HepG2 (cell line): ENCODE results near the gene ARVCF. TPM values are rescaled to one million over a fixed set of nuclear protein-coding genes. Genes with fewer than 3 reads are reported as not detected.
A peak's percentile ranks its signal among the peaks of the same experiment; 100 is the strongest.

Experiments used
- EP300 ChIP-seq, 3 experiments: sonication (generic) in 1 of 3; formaldehyde crosslinking in 1 of 3; IDR thresholded peaks; 2 replicates each; pipeline versions ENCODE4 v1.5.1 to v1.6.1; 2011 to 2020; ENCODE audit warnings: low read depth in 2 of 3, low read length in 2 of 3, borderline replicate concordance in 1 of 3, improper control_type of control experiment in 1 of 3, mild to moderate bottlenecking in 1 of 3, missing genetic modification reagents in 1 of 3, moderate library complexity in 1 of 3
- FOXK2 ChIP-seq: fragments of 450-650 bp; IDR thresholded peaks from 2 replicates; pipeline ENCODE4 v1.6.1; 2016
- GTF3A ChIP-seq: sonication (generic); formaldehyde crosslinking; conservative IDR thresholded peaks from 2 replicates; pipeline ENCODE4 v1.4.0; 2020; ENCODE audit warnings: mild to moderate bottlenecking, missing genetic modification reagents
- MATR3 ChIP-seq: sonication (generic); formaldehyde crosslinking; IDR thresholded peaks from 2 replicates; pipeline ENCODE4 v1.4.0; 2020; ENCODE audit warnings: missing genetic modification reagents
- MED1 ChIP-seq: sonication (generic); formaldehyde crosslinking; IDR thresholded peaks from 2 replicates; pipeline ENCODE4 v1.4.0; 2020; ENCODE audit warnings: missing genetic modification reagents
- MLLT10 ChIP-seq: sonication (generic); formaldehyde crosslinking; IDR thresholded peaks from 2 replicates; pipeline ENCODE4 v1.4.0; 2020; ENCODE audit warnings: missing genetic modification reagents
- MYNN ChIP-seq: sonication (generic); formaldehyde crosslinking; IDR thresholded peaks from 2 replicates; pipeline ENCODE4 v1.4.0; 2020; ENCODE audit warnings: mild to moderate bottlenecking, low read depth, missing genetic modification reagents
- NFE2L2 ChIP-seq: fragments of 150-350 bp; IDR thresholded peaks from 2 replicates; pipeline ENCODE4 v1.6.1; 2014; ENCODE audit warnings: low read length
- NR2C2 ChIP-seq: sonication (generic); formaldehyde crosslinking; IDR thresholded peaks from 2 replicates; pipeline ENCODE4 v1.4.0; 2020; ENCODE audit warnings: missing genetic modification reagents, mild to moderate bottlenecking, moderate library complexity, borderline replicate concordance
- POLR2G ChIP-seq: fragments of 200-400 bp; formaldehyde crosslinking; IDR thresholded peaks from 2 replicates; pipeline ENCODE4 v1.6.1; 2018; ENCODE audit warnings: mild to moderate bottlenecking, low read depth, low read length, moderate library complexity
- SRF ChIP-seq: IDR thresholded peaks from 2 replicates; pipeline ENCODE4 v1.6.1; 2011; ENCODE audit warnings: mild to moderate bottlenecking, low read depth, low read length, moderate library complexity
- TEAD3 ChIP-seq: optimal IDR thresholded peaks from 2 replicates; pipeline ENCODE3; 2016; ENCODE audit warnings: borderline replicate concordance
- ZBTB1 ChIP-seq: sonication (generic); formaldehyde crosslinking; IDR thresholded peaks from 2 replicates; pipeline ENCODE4 v1.4.0; 2020; ENCODE audit warnings: missing genetic modification reagents, borderline replicate concordance
- ZBTB20 ChIP-seq: sonication (generic); formaldehyde crosslinking; IDR thresholded peaks from 2 replicates; pipeline ENCODE4 v1.8.1; 2023; ENCODE audit warnings: missing genetic modification reagents, low read depth, mild to moderate bottlenecking, borderline replicate concordance
- ZNF205 ChIP-seq: IDR thresholded peaks from 2 replicates; pipeline ENCODE4 v1.6.1; 2018; ENCODE audit warnings: missing biosample characterization, missing genetic modification reagents
- ZNF24 ChIP-seq: fragments of 450-650 bp; IDR thresholded peaks from 2 replicates; pipeline ENCODE4 v1.6.1; 2017; ENCODE audit warnings: antibody characterized with exemption, mild to moderate bottlenecking
- ZNF543 ChIP-seq: sonication (generic); formaldehyde crosslinking; IDR thresholded peaks from 2 replicates; pipeline ENCODE4 v1.4.0; 2020; ENCODE audit warnings: mild to moderate bottlenecking, missing genetic modification reagents
- ZNF564 ChIP-seq: sonication (generic); formaldehyde crosslinking; IDR thresholded peaks from 2 replicates; pipeline ENCODE4 v1.8.1; 2023; ENCODE audit warnings: mild to moderate bottlenecking, missing genetic modification reagents
- ZNF7 ChIP-seq: IDR thresholded peaks from 2 replicates; pipeline ENCODE4 v1.6.1; 2016; ENCODE audit warnings: missing biosample characterization, missing genetic modification reagents
- polyA plus RNA-seq, 8 experiments: library from polyadenylated mRNA; depleted of rRNA in 3 of 8; stranded (reverse) in 7 of 8; unstranded in 1 of 8; fragments of >200 nt; fragmentation: Illumina TruSeq in 4 of 8; extraction: Trizol in 4 of 8; gene quantifications; 2 replicates each; pipeline versions ENCODE4 v1.2.1 to v1.2.3, GENCODE V29; 2011 to 2016; ENCODE audit warnings: low read depth in 4 of 8, missing spikeins in 1 of 8, mixed read lengths in 1 of 8; ENCODE audit not compliant: insufficient read depth in 1 of 8
- total RNA-seq, 5 experiments: library from RNA; depleted of rRNA; stranded (reverse); fragments of >200 nt; fragmentation: Illumina TruSeq; extraction: Trizol; gene quantifications; 2 replicates each; pipeline ENCODE4 v1.2.3, GENCODE V29; 2016; ENCODE audit warnings: low read depth in 1 of 5
- TF ChIP-seq, protein P1 (sequence below): sonication (generic); formaldehyde crosslinking; IDR thresholded peaks from 2 replicates; pipeline ENCODE4 v1.5.0; 2020; ENCODE audit warnings: mild to moderate bottlenecking, missing genetic modification reagents
- TF ChIP-seq, protein P2 (sequence below): IDR thresholded peaks from 2 replicates; pipeline ENCODE4 v1.6.1; 2016; ENCODE audit warnings: mild to moderate bottlenecking, missing biosample characterization, missing genetic modification reagents
- TF ChIP-seq, protein P3 (sequence below): sonication (generic); formaldehyde crosslinking; conservative IDR thresholded peaks from 2 replicates; pipeline ENCODE4 v1.8.0; 2022; ENCODE audit warnings: low read depth, missing genetic modification reagents
- TF ChIP-seq, protein P4 (sequence below): sonication (generic); formaldehyde crosslinking; IDR thresholded peaks from 2 replicates; pipeline ENCODE4 v1.5.1; 2020; ENCODE audit warnings: missing genetic modification reagents, mild to moderate bottlenecking, borderline replicate concordance

Gene ARVCF
- total and polyA plus RNA-seq, 2 of the 13 experiments (the other 11 are each of a cell fraction or from before 2014, with no cell fraction given): 16.4 to 17.7 TPM

DNA sequence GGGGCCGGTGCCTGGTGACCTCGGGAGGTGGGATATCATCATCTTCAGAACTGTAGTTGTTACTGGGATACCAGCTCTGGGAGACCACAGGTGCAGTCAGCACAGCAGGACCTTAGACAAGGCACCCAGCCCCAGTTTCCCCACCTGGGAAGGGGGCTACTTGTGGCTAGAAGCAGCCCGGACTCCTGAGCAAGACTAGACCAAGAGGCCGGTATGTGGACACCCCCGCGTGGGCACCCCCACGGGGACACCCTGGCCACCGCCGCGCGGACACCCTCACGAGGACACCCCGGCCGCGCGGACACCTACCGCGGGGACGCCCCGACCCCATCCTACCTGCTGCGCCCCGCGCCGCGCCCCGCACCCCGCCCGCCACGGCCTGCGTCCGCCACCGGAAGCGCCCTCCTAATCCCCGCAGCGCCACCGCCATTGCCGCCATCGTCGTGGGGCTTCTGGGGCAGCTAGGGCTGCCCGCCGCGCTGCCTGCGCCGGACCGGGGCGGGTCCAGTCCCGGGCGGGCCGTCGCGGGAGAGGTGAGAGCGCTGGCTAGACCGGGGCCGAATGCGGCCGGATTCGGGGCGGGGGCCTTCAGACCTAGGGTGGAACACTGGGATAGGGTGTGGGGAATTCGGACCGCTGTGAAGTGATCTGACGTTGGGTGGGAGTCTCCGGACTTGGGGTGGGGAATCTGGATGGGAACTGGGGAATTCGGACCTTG lies 75.1 kb downstream of the ARVCF start, which contains the start of the genes COMT and TXNRD2 (continued):
- TF ChIP-seq, protein P1, sequence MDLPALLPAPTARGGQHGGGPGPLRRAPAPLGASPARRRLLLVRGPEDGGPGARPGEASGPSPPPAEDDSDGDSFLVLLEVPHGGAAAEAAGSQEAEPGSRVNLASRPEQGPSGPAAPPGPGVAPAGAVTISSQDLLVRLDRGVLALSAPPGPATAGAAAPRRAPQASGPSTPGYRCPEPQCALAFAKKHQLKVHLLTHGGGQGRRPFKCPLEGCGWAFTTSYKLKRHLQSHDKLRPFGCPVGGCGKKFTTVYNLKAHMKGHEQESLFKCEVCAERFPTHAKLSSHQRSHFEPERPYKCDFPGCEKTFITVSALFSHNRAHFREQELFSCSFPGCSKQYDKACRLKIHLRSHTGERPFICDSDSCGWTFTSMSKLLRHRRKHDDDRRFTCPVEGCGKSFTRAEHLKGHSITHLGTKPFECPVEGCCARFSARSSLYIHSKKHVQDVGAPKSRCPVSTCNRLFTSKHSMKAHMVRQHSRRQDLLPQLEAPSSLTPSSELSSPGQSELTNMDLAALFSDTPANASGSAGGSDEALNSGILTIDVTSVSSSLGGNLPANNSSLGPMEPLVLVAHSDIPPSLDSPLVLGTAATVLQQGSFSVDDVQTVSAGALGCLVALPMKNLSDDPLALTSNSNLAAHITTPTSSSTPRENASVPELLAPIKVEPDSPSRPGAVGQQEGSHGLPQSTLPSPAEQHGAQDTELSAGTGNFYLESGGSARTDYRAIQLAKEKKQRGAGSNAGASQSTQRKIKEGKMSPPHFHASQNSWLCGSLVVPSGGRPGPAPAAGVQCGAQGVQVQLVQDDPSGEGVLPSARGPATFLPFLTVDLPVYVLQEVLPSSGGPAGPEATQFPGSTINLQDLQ: 0 out of 2 replicates have a peak, but pooled peaks have one; percentile 46
- TF ChIP-seq, protein P2, sequence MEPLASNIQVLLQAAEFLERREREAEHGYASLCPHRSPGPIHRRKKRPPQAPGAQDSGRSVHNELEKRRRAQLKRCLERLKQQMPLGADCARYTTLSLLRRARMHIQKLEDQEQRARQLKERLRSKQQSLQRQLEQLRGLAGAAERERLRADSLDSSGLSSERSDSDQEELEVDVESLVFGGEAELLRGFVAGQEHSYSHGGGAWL: no peak; the same call in 1 of the 2 replicates
- TF ChIP-seq MED1: peak; percentile 40; the same call in 1 of the 2 replicates
- TF ChIP-seq TEAD3 (CRISPR knock-in tag): no peak
- no peak for TF ChIP-seq GTF3A
- TF ChIP-seq ZBTB1 (CRISPR knock-in tag): no peak
- no peak for TF ChIP-seq ZNF24
- no peak for TF ChIP-seq ZNF205 (CRISPR knock-in tag)
- no peak for TF ChIP-seq SRF
- TF ChIP-seq MYNN (CRISPR knock-in tag): no peak
- TF ChIP-seq MLLT10 (CRISPR knock-in tag): no peak
- TF ChIP-seq NFE2L2: no peak
- TF ChIP-seq EP300 (IDR thresholded peaks at IDR 0.05; ENCODE audit: low read depth in 2 of 2, low read length in 2 of 2): 0 out of 4 replicates have a peak, but pooled peaks of 1 of the 2 experiments have one; percentile 19
- no peak for TF ChIP-seq EP300 (CRISPR knock-in tag; IDR thresholded peaks at IDR 0.05; ENCODE audit: borderline replicate concordance)
- no peak for TF ChIP-seq FOXK2
- TF ChIP-seq ZNF564: peak; percentile 70; the same call in 1 of the 2 replicates
- peak; percentile 90 for TF ChIP-seq POLR2G
- TF ChIP-seq, protein P3, sequence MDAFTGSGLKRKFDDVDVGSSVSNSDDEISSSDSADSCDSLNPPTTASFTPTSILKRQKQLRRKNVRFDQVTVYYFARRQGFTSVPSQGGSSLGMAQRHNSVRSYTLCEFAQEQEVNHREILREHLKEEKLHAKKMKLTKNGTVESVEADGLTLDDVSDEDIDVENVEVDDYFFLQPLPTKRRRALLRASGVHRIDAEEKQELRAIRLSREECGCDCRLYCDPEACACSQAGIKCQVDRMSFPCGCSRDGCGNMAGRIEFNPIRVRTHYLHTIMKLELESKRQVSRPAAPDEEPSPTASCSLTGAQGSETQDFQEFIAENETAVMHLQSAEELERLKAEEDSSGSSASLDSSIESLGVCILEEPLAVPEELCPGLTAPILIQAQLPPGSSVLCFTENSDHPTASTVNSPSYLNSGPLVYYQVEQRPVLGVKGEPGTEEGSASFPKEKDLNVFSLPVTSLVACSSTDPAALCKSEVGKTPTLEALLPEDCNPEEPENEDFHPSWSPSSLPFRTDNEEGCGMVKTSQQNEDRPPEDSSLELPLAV (CRISPR knock-in tag): no peak
- TF ChIP-seq MATR3 (CRISPR knock-in tag): no peak
- TF ChIP-seq, protein P4, sequence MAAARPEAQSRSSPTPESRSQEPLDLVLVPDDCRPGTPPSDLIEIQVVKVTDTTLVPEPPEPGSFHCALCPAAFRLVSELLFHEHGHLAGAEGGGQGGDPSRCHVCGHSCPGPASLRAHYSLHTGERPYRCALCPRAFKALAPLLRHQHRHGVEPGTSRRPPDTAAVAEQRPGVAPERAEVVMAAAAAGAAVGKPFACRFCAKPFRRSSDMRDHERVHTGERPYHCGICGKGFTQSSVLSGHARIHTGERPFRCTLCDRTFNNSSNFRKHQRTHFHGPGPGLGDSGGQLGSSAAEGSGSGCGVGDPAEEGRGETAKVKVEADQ (CRISPR knock-in tag): peak; percentile 37; the same call in 1 of the 2 replicates
- 0 out of 2 replicates have a peak, but pooled peaks have one; percentile 28 for TF ChIP-seq NR2C2 (CRISPR knock-in tag)
- TF ChIP-seq ZNF543 (CRISPR knock-in tag): no peak
- no peak for TF ChIP-seq ZNF7 (CRISPR knock-in tag)
- no peak for TF ChIP-seq ZBTB20 (CRISPR knock-in tag)
